GM18505 (cell line): ENCODE results near the gene DEGS2.
A peak's percentile ranks its signal among the peaks of the same experiment; 100 is the strongest.

Source experiments
- ATAC-seq: cut with Tn5 transposase; IDR thresholded peaks from one replicate; pipeline ENCODE4 v1.9.1; 2021; ENCODE audit not compliant: unreplicated experiment
- POLR2A ChIP-seq: IDR thresholded peaks from 4 replicates; pipeline ENCODE4 v1.6.1; 2011; ENCODE audit warnings: borderline replicate concordance; ENCODE audit not compliant: insufficient read depth, insufficient read length; ENCODE audit errors: extremely low read depth

DEGS2 gene

GRCh38 chr14:100111931-100112704, 47.3 kb downstream of the DEGS2 start:
- no peak for ATAC-seq
- no peak for TF ChIP-seq POLR2A

- no peak for ATAC-seq
- TF ChIP-seq POLR2A = no peak
Measured at GRCh38 chr14:100110816-100111215, 48.6 kb downstream of the DEGS2 start.

DNA sequence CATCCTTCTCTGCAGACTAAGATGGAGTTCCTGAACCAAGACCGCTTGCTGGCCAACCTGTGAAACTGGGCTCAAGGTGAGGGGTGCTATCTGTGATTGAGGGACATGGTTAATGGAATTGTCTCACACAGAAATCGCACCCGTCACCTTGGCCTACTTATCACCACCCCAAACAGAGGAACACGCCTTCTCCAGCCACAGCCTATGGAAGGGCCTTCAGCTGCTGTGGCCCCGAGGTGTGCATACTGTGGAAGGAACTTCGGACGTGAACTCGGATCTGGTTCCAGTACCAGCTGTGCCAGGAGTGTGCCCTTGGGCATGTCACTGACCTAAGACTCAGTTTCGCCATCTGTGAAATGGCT, 49.9 kb downstream of the DEGS2 start:
- no peak for ATAC-seq
- no peak for TF ChIP-seq POLR2A

DNA sequence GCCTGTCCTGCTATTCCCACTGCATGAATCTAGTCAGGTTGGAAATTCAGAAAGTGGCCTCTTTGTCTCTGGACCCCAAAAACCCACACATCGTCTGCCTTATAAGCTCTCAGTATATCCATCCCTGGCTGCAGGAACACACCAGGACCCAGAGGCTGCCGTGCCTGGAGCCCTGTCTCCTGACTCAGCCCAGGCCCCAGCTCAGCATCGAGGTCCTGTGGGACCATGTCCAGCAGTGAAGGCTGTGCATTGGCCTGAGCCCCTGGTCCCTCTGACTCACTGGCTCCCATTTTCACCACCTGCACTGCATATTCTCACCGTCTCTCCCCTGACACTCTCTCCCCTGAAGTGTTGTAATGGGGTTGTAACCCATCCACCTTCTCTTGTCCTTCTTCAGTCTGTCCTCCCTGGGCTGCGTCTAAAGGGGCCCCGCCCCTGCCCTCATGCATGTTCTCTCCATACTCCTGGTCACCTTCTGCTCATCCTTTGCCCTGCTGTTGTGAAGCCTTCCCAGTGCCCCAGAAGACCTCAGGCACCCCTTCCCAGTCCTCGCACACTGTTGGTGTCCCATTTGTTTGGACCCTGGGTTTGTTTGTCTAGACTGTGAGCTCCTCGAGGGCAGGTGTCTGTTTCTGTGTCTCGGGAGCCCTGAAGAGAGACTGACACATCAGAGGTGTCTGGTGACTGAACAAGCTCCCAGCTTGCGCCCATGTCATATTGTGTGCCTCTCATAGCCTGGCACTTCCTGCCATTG, 50.4 kb downstream of the DEGS2 start:
- TF ChIP-seq POLR2A = no peak
- ATAC-seq = no peak

DNA sequence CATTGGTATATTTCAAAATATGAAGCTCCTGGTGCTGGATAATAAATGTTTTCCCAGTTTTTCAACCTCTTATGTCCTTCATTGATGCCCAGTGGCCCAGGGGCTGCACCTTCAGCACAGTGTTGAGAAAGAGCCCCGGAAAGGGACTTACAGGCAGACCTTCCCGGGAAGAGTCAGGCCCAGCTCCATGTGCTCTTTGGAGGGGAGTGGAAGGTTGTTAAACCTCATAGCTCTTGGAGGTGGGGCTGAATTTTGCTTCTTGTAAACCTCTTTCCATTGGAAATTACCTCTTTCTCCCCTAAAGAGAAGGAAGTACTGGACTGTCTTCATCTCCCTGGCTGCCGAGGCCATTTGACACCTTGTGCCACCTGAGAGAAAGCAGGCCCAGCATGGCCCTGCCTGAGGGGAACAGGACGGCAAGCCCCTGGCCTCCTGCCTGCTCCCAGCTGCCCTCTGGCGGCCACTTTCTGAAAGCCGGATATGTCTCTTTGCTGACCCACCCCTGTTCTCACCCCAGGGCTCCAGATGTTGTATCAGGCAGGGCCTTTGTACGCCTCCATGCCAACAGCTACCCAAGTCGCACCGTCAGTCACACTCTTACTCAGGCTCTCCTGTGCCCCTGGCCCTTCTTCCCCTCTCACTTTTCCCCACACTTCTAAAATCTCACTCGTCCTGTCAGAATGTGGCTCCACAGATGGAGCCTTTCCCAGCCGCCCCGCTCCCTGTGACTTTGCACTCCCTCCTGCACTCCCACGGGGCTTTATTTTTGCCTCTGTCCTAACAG, 51.2 kb downstream of the DEGS2 start:
- peak; percentile 25 for TF ChIP-seq POLR2A
- peak; percentile 65 for ATAC-seq

GRCh38 chr14:100107236-100107635, 52.2 kb downstream of the DEGS2 start:
- no peak for TF ChIP-seq POLR2A
- ATAC-seq = no peak

DNA sequence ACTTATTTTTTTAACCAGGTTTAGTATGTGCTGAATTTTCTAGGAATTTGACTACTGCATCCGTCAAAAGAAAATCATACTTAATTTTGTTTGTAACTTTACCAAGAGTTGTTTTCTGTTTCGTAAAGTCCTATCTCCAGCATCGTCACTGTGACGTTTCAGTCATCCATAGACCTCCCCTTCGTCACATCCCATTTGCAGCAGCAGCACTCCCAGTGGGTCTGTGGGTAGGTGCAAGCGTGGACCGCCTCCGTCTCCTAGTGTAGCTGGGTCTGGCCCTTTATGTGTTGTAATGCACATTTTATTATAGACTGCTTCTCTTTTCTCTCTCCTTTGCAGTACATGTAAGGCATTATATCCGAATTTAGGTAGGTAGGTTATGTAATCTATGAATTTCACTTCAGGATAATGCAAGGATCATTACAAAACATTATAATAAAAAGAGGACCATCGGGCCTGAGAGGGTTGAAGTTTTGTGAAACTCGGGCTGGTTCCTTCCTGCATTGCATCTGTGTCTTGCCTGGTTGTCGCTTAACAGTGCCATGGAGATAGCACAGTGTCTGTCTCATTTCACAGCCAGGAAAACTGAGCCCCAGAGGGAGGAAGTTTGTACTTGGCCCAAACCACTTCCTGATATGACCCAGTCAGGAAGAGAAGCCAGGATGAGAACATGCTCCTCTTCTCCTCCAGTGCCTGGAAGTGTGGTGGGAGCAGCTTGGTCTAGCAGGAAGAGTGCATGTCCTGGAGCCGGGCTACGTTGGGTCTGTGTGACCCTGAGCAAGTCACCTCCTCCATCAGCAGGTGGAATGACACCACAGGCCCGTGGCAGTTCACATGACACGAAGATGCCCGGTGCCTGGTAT, 53.0 kb downstream of the DEGS2 start:
- no peak for TF ChIP-seq POLR2A
- ATAC-seq = no peak

DNA sequence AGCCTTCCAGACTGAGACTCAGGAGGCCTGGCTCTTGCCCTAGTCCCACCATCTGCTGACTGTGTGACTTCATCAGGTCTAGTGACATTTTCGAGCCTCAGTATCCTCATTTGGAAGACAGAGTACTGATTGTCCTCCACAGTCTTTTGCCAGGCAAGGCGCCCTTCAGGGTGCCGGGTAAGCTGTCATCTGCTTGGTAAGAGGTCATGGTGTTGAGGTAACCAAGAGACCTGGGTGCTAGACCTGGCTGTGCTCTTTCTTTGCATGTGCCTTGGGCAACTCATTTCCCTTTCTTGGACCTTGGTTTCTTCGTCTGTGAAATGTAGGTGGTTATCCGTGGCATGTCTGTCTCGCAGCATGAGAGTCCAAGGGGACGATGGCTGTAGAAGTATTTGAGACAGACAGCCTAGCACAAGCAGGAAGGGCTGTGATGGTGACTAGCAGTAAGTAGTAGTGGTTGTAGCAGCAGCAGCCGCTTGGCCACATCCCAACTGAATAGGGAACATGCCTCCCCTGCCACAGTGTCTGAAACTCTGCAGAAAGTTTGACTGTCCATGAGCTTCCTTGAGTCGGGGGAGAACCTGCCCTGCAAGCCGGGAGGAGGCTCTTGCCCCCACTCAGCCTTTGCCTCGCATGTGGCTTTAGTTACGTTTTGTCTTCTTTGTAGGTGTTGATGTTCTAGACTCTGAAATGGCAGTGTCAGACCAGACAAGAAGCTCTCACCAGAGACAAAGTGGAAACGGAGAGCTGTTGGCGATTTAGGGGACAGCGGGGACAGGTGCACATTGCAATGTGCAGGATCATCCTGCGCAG, 53.9 kb downstream of the DEGS2 start:
- TF ChIP-seq POLR2A = no peak
- no peak for ATAC-seq

DNA sequence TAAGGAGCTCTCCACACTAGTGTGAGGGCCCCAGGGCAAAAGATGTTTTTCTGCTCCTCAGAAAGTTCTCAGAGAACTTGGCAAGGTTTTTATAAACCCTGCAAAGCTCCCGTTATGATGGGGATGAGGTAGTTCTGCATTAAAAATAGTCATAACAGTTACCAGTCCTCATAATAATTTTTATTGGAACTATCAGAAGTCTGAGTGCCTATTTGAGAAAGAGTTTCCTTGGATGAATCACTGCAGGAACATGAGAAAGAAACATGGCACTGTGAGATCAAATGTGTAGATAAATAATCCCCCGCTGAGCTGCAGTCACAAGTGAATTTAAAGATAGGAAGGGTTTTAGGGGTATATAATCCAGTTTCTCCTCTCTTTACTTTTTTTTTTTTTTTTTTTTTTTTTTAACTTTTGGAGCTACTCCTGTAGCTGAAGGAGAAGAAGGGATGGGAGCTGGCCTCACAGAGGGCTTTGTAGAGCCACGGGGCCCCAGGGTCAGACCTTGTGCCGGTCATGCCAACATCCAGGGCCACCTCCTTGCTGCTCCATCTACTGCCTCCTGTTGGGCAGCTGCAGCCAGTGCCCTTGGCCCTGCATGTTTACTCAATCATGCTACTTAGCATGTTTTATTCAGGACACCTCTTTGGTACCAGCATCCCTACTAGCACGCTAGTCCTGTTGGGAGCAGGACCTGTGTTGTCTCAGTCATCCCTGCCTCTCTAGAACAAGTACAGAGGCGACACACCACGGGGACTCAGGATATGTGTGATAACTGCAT, 54.7 kb downstream of the DEGS2 start:
- TF ChIP-seq POLR2A = no peak
- no peak for ATAC-seq

DNA sequence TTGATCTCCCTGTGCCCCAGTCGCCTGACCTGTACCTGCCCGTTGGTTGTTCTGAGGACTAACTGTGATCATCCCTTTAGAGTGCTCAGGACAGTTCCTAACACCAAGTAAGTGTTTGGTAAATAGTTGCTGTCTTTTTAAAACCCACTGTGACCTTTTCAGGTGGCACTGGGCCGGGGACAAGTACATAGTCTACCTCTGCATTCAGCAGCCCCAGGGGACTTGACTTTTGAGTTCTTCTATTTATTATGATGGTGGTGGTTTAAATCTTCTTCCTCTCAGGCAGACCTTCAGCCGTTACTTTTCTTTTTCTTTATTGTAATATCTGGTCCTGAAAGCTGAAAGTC, 55.5 kb downstream of the DEGS2 start:
- ATAC-seq = no peak
- no peak for TF ChIP-seq POLR2A

DNA sequence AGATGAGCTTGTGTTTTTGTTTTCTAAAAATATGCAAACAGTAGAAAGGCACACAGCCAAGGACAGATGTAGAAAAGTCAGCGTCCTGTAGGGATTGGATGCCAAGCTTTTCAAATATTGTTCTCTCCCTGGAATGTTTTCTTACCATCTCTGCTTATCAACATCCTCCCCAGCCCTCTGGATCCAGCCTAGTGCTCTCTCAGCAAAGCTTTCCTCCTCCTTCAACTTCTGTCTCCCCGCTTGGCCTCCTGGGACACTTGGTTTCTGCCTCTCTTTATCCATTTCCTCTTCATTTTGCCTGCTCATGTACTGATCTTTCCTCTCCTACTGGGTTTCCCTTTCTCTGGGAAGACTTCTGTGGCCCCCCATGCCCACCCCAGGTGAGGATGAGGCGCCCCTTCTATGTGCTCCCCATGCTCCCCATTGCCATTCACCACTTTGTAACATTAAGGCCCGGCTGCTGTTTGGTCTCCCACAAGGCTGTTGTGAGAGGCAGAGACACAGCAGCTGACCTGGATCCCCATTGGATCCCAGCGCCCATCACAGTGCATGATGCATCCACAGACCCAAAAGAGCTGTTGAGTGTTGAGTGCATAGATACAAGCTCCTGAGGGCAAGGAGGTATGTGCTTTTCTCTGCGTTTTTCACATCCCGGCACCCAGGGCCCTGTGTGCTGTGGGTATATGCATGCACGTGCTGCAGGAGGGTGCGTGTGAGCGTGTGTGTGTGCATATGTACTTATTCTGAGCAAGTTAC, 56.0 kb downstream of the DEGS2 start:
- no peak for ATAC-seq
- no peak for TF ChIP-seq POLR2A
